Naive thymus-derived CD8-positive, alpha-beta T cell (primary cell): ENCODE results near the gene CEACAM8. TPM values are rescaled to one million over a fixed set of nuclear protein-coding genes. Genes with fewer than 3 reads are reported as not detected.
A peak's percentile ranks its signal among the peaks of the same experiment; 100 is the strongest.

Source experiments
- ATAC-seq, 2 donors: fragments of 150-1000 bp; cut with Tn5 transposase in 1 of 2; sonication (Bioruptor Pico), chemical (Tn5 transposase) in 1 of 2; 1 replicate in 1 of 2; 2 replicates in 1 of 2; pipeline ENCODE4 v1.10.0; 2021; ENCODE audit warnings: mild to moderate bottlenecking in 2 of 2, moderate library complexity in 2 of 2
- POLR2A ChIA-PET: fragments of 350-600 bp; sonication (Branson Sonifier 250); formaldehyde crosslinking; loops from one replicate; lab custom pipeline; 2021; ENCODE audit warnings: antibody characterized with exemption; lab: Charles Lee
- DNase-seq, 10 donors: peaks; one replicate each; pipeline versions ENCODE4 v3.0.0 to v3.0.0-alpha.2; 2020 to 2022
- H3K27ac Mint-ChIP-seq, 10 donors: one replicate each; pipeline ENCODE4 v1.8.0; 2020 to 2022; ENCODE audit warnings: mild to moderate bottlenecking in 10 of 10, mixed read lengths in 10 of 10, moderate library complexity in 4 of 10, inconsistent platforms in 1 of 10
- H3K27me3 Mint-ChIP-seq, 5 donors: one replicate each; pipeline ENCODE4 v1.8.0; 2021 to 2022; ENCODE audit warnings: mixed read lengths in 5 of 5
- H3K36me3 Mint-ChIP-seq, 3 donors: one replicate each; pipeline ENCODE4 v1.8.0; 2020 to 2022; ENCODE audit warnings: mixed read lengths in 3 of 3, mild to moderate bottlenecking in 2 of 3, inconsistent platforms in 1 of 3
- H3K4me1 Mint-ChIP-seq, 4 donors: one replicate each; pipeline ENCODE4 v1.8.0; 2021 to 2022; ENCODE audit warnings: mixed read lengths in 4 of 4
- H3K4me3 Mint-ChIP-seq, 10 donors: one replicate each; pipeline ENCODE4 v1.8.0; 2020 to 2022; ENCODE audit warnings: mild to moderate bottlenecking in 10 of 10, mixed read lengths in 10 of 10, moderate library complexity in 6 of 10, inconsistent platforms in 1 of 10
- H3K9me3 Mint-ChIP-seq, 9 donors: one replicate each; pipeline ENCODE4 v1.8.0; 2020 to 2022; ENCODE audit warnings: mixed read lengths in 9 of 9, mild to moderate bottlenecking in 3 of 9, inconsistent platforms in 1 of 9, moderate library complexity in 1 of 9
- polyA plus RNA-seq, 3 donors: library from polyadenylated mRNA; unstranded; fragments of 300-500 nt; fragmentation: Illumina TruSeq; gene quantifications; one replicate each; pipeline ENCODE4 v1.2.3, GENCODE V29; 2021
- total RNA-seq, 8 experiments: library from RNA in 2 of 8; stranded (reverse) in 2 of 8; gene quantifications; one replicate each; pipeline ENCODE4 v1.2.3 and lab custom pipeline; 2021 to 2026

The CEACAM8 gene
- total and polyA plus RNA-seq, 5 experiments from 2014 or later, result not detected

DNA sequence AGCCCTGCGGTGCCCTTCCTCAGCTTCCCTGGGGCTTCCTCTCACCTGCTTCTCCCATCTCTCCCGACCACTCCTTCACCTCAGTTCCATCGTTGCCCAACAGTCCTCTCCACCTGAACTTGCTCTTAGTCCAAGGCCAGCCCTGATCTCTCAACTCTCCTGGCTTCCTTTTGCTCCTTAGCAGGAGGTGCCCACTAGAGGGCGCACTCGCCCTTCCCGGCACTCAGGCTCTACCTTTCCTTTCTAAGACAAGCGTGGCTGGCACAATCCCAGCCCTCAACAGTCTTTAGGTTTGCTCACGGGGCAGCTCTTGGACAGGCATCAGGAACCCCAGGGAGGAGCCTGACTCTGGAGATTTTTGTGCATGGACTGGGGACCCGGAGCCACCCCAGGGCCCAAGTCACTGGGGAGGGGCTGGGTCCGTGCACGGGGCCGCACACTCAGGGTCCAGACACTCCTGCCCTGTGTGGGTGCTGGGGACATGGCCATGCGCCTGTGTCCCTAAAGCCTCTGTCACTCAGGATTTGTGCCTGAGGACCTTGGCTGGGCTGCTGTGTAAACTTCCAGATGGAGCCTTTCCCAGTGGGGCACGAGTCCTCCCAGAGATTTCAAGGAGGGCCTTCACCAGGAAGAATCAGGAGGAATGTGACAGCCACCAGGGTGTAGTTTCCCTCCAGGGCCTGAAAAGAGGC is 12.1 kb upstream of the CEACAM8 start:
- H3K9me3 Mint-ChIP-seq, result peaks cover 0 to 8% (median 3%) of the 10 kb centered on the region in 9 donors
- POLR2A ChIA-PET, result no interaction called here
- peaks cover 0 to 3% (median 1%) of the 10 kb centered on the region in 4 donors for H3K4me1 Mint-ChIP-seq
- H3K36me3 Mint-ChIP-seq, result peaks cover 0 to 8% (median 0%) of the 10 kb centered on the region in 3 donors
- ATAC-seq, result no peak
- H3K27ac Mint-ChIP-seq, result no peak overlapping the region
- no peak overlapping the region for H3K4me3 Mint-ChIP-seq
- peak in 5 of 10 donors; percentile 2 to 29 (median 14) for DNase-seq
- H3K27me3 Mint-ChIP-seq, result peaks cover 24 to 52% (median 32%) of the 10 kb centered on the region in 5 donors

- H3K4me3 Mint-ChIP-seq, result no peak overlapping the region
Observed at GRCh38 chr19:42601811-42602443, 7.2 kb upstream of the CEACAM8 start.

DNA sequence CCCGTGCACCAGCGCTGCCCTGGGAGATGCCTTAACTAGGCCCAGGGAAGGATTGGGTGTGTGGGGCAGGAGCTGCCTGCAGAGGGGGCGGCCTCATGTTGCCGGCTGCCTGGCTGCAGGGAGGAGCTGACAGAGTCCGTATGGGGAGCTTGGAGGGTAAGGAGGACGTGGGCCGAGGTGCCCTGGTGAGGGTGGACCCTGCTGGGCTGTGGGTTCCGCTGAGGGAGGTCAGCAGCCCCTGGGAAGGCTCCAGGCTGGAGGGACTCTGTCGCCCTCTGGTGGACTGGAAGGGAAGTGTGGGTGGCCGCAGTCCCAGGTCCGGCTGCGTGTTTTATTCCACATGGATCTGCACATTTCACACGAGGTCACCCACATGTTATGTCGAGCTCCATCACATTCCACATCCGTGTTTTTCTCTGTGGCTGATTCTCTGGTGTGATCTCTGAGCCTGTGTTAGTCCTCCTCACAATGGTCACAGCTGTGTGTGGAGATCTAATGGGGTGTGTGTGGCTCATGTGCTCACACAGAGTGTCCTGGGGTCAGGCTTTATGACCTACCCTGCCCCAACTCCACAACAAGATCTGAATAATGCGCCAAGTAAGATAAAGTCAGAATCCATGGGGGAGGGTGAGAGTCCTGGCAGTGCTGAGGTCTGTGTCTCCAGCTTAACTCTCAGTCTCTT is 1.8 kb upstream of the CEACAM8 start:
- ATAC-seq, result no peak
- H3K4me3 Mint-ChIP-seq, result no peak overlapping the region
- H3K9me3 Mint-ChIP-seq, result peaks cover 0 to 2% (median 0%) of the 10 kb centered on the region in 9 donors
- H3K27ac Mint-ChIP-seq, result peak overlapping the region in 1 of 10 donors; percentile 23
- peaks cover under 1 to 19% (median 17%) of the 10 kb centered on the region in 5 donors for H3K27me3 Mint-ChIP-seq
- POLR2A ChIA-PET, result no interaction called here
- H3K36me3 Mint-ChIP-seq, result no peaks in the 10 kb centered on the region
- DNase-seq, result peak in 8 of 10 donors; percentile 3 to 41 (median 32)
- peaks cover 0 to 2% (median 0%) of the 10 kb centered on the region in 4 donors for H3K4me1 Mint-ChIP-seq

More at GRCh38 chr19:42601811-42602443, 7.2 kb upstream of the CEACAM8 start:
- H3K4me1 Mint-ChIP-seq, result peaks cover 0 to 3% (median 1%) of the 10 kb centered on the region in 4 donors
- peaks cover 0 to 8% (median 0%) of the 10 kb centered on the region in 3 donors for H3K36me3 Mint-ChIP-seq
- DNase-seq, result peak in 1 of 10 donors; percentile 19
- H3K27me3 Mint-ChIP-seq, result peaks cover 29 to 53% (median 53%) of the 10 kb centered on the region in 5 donors
- POLR2A ChIA-PET, result no interaction called here
- peaks cover 0 to 2% (median 0%) of the 10 kb centered on the region in 9 donors for H3K9me3 Mint-ChIP-seq
- H3K27ac Mint-ChIP-seq, result no peak overlapping the region
- no peak for ATAC-seq

DNA sequence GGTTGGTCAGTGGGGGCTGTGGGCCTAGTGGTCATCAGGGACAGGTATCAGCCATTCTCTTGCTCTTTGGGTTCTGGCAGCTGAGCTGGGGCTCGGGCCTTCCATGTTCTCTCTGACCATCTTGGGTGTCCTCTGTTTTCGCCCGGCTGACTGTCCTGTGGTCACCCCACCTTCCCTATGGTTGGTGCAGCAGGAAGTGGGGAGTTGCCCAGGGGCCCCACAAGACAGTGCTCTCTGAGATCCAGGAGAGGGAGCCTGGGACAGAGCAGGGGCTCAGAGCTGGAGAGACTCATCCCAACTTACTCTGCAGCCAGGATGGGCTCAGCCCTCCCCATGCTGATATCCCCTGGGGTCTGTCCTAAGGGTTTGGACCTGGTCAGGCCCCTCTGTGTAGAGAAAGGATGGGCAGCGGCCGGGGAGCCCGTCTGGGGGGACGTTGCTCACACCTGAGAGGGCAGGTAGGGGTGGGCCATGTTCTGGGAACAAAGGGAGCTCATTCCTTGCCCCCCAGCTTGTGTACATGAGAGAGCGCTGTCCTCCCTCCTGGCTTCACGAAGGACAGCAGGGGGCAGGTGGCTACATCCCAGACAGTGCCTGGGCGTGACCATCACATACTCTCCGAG is 937 bp upstream of the CEACAM8 start:
- Mint-ChIP-seq H3K9me3 (peaks cover 0 to 2% (median 0%) of the 10 kb centered on the region in 9 donors), H3K27me3 (peaks cover 0 to 15% (median 10%) of the 10 kb centered on the region in 5 donors), H3K36me3 (no peaks in the 10 kb centered on the region), H3K27ac (peak overlapping the region in 1 of 10 donors; percentile 63), H3K4me3 (no peak overlapping the region), H3K4me1 (peaks cover 0 to 2% (median 0%) of the 10 kb centered on the region in 4 donors)
- ATAC-seq (no peak), DNase-seq (no peak)
- POLR2A ChIA-PET, result no interaction called here

GRCh38 chr19:42589792-42590191 is 4.9 kb downstream of the CEACAM8 start:
- H3K27me3 Mint-ChIP-seq, result peaks cover 11 to 32% (median 13%) of the 10 kb centered on the region in 5 donors

DNA sequence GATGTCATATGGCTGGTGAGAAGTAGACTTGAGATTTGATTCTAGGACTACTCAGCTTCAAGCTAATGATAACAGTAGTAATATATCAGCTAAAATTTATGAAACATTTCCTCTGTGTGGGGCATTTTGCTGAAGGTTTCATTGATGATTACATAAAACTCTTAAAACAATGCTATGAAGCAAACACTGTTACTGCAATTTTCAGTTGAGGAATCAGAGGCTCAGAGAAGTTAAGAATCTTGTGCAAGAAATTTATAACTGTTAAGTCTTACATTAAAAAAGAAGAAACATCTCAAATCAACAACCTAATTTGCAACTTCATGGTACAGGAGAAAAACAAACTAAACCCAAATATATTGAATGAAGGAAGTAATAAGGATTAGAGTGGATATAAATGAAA is 10.3 kb downstream of the CEACAM8 start:
- H3K27me3 Mint-ChIP-seq, result peaks cover 19 to 44% (median 26%) of the 10 kb centered on the region in 5 donors
- H3K27ac Mint-ChIP-seq, result no peak overlapping the region
- POLR2A ChIA-PET, result no interaction called here
- no peak for DNase-seq
- H3K36me3 Mint-ChIP-seq, result no peaks in the 10 kb centered on the region
- H3K4me3 Mint-ChIP-seq, result no peak overlapping the region
- no peaks in the 10 kb centered on the region for H3K9me3 Mint-ChIP-seq
- no peaks in the 10 kb centered on the region for H3K4me1 Mint-ChIP-seq
- no peak for ATAC-seq

More at GRCh38 chr19:42589792-42590191, 4.9 kb downstream of the CEACAM8 start:
- DNase-seq (no peak), ATAC-seq (no peak)
- Mint-ChIP-seq H3K4me1 (no peaks in the 10 kb centered on the region), H3K9me3 (no peaks in the 10 kb centered on the region), H3K27ac (no peak overlapping the region), H3K36me3 (no peaks in the 10 kb centered on the region), H3K4me3 (no peak overlapping the region)
- POLR2A ChIA-PET, result no interaction called here

- no peak overlapping the region for H3K4me3 Mint-ChIP-seq
- H3K27me3 Mint-ChIP-seq, result peaks cover 11 to 31% (median 16%) of the 10 kb centered on the region in 5 donors
- peaks cover 0 to 7% (median 0%) of the 10 kb centered on the region in 4 donors for H3K4me1 Mint-ChIP-seq
- H3K36me3 Mint-ChIP-seq, result no peaks in the 10 kb centered on the region
- DNase-seq (no peak), ATAC-seq (no peak)
- POLR2A ChIA-PET, result no interaction called here
- no peaks in the 10 kb centered on the region for H3K9me3 Mint-ChIP-seq
- H3K27ac Mint-ChIP-seq, result no peak overlapping the region
Observed at GRCh38 chr19:42577016-42577415, 17.7 kb downstream of the CEACAM8 start.

DNA sequence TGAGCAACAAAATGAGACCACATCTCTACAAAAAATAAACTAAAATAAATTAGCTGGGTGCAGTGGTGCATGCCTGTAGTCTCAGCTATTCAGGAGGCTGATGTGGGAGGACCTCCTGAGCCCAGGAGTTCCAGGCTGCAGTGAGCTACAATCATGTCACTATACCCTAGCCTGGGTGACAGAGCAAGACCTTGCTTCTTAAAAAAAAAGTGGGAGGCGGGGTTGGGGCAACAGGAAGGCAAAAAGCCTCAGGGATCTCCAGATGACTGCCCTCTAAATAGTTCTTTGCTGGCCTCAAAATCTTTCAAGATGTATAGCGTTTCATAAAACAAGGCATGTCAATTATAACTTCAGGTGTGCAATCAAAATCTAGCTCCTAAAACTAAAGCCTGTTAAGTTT is 18.5 kb downstream of the CEACAM8 start:
- H3K9me3 Mint-ChIP-seq, result peaks cover 0 to 2% (median 0%) of the 10 kb centered on the region in 9 donors
- H3K36me3 Mint-ChIP-seq, result no peaks in the 10 kb centered on the region
- POLR2A ChIA-PET, result no interaction called here
- H3K4me1 Mint-ChIP-seq, result peaks cover 0 to 7% (median 0%) of the 10 kb centered on the region in 4 donors
- H3K4me3 Mint-ChIP-seq, result no peak overlapping the region
- no peak overlapping the region for H3K27ac Mint-ChIP-seq
- DNase-seq (no peak), ATAC-seq (no peak)
- H3K27me3 Mint-ChIP-seq, result peaks cover 12 to 32% (median 16%) of the 10 kb centered on the region in 5 donors

- no peak for ATAC-seq
- Mint-ChIP-seq H3K4me1 (peaks cover 0 to 7% (median 0%) of the 10 kb centered on the region in 4 donors), H3K27me3 (peaks cover 9 to 48% (median 9%) of the 10 kb centered on the region in 5 donors), H3K9me3 (peaks cover 0 to 2% (median 0%) of the 10 kb centered on the region in 9 donors), H3K27ac (no peak overlapping the region), H3K36me3 (no peaks in the 10 kb centered on the region), H3K4me3 (no peak overlapping the region)
- DNase-seq, result no peak
- POLR2A ChIA-PET, result interaction anchor here (0.5 kb wide), 1 partner anchor 19 kb away, joined by 3 read pairs; no protein-coding TSS in a partner anchor
Observed at GRCh38 chr19:42573642-42574041, 21.1 kb downstream of the CEACAM8 start.

DNA sequence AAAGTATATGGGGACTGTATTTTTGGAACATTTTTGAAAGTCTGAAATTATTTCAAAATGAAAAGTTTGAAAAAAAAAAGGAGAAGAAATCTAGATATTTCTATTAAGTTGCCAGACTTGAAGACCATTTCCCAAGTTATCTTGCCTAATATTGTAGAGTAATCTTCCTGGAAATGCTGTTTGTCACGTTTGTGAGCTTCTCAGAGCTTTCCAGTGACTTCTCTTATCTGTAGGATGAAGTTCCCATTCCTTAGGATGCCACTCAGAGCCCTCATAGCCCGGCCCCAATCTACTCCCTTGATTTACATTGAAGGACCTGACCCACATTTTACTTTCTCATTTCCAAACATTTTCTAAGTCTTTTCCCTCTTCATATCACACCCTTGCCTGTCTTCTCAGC is 23.6 kb downstream of the CEACAM8 start:
- Mint-ChIP-seq H3K27me3 (peaks cover 7 to 32% (median 11%) of the 10 kb centered on the region in 5 donors), H3K9me3 (peaks cover 0 to 2% (median 0%) of the 10 kb centered on the region in 9 donors), H3K27ac (no peak overlapping the region), H3K4me3 (no peak overlapping the region), H3K4me1 (peaks cover 0 to 24% (median 2%) of the 10 kb centered on the region in 4 donors), H3K36me3 (no peaks in the 10 kb centered on the region)
- POLR2A ChIA-PET, result no interaction called here
- DNase-seq (no peak), ATAC-seq (no peak)

DNA sequence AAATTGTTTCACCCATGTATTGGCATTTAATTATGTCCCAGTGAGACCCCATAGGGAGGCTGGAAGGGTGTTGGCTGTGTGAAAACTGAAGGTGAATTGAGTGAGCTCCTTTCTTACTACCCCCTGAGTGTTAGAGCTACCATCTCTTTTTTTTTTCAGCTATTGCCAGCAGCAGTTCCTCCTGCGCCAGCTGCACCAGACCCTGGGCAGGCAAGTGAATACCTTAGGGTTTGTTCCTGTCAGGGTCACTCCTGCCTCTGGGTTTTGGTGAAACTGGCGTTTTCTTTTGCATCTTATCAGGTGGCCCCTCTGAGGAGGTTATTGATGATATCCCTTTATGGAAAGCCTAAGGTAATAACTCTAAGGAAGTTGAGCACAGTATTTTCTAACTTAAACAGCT is 25.5 kb downstream of the CEACAM8 start:
- POLR2A ChIA-PET, result no interaction called here
- Mint-ChIP-seq H3K27ac (no peak overlapping the region), H3K27me3 (peaks cover 7 to 31% (median 10%) of the 10 kb centered on the region in 5 donors), H3K4me3 (no peak overlapping the region), H3K36me3 (no peaks in the 10 kb centered on the region), H3K9me3 (peaks cover 0 to 2% (median 0%) of the 10 kb centered on the region in 9 donors), H3K4me1 (peaks cover 0 to 20% (median 2%) of the 10 kb centered on the region in 4 donors)
- DNase-seq (no peak), ATAC-seq (no peak)

- Mint-ChIP-seq H3K9me3 (peaks cover 0 to 2% (median 0%) of the 10 kb centered on the region in 9 donors), H3K36me3 (no peaks in the 10 kb centered on the region), H3K4me3 (no peak overlapping the region), H3K27ac (peak overlapping the region in 3 of 10 donors; percentile 2 to 66 (median 65)), H3K4me1 (peaks cover 4 to 20% (median 6%) of the 10 kb centered on the region in 4 donors), H3K27me3 (peaks cover 4 to 38% (median 11%) of the 10 kb centered on the region in 5 donors)
- no peak for ATAC-seq
- DNase-seq, result no peak
- POLR2A ChIA-PET, result no interaction called here
Observed at GRCh38 chr19:42568006-42568405, 26.7 kb downstream of the CEACAM8 start.
